Measurements from ENCODE around the gene SLC29A4. TPM values are rescaled to one million over a fixed set of nuclear protein-coding genes. Genes with fewer than 3 reads are reported as not detected.

Gene SLC29A4
- total RNA-seq, 2 experiments from 2014 or later, result 1.6 to 3.1 TPM

- no peaks in the 10 kb centered on the region for H3K27me3 Mint-ChIP-seq
- DNase-seq (no peak), ATAC-seq (ENCODE audit: low read depth) (no peak)
- no peaks in the 10 kb centered on the region for H3K9me3 Mint-ChIP-seq
- H3K27ac Mint-ChIP-seq, result no peak overlapping the region
- no peak overlapping the region for H3K4me3 Mint-ChIP-seq
- peaks cover 21% of the 10 kb centered on the region for H3K36me3 Mint-ChIP-seq
- POLR2A ChIA-PET, result no interaction called here
- H3K4me1 Mint-ChIP-seq, result peaks cover 4% of the 10 kb centered on the region
Observed at GRCh38 chr7:5350600-5351385, 68.0 kb downstream of the SLC29A4 start.

- H3K27me3 Mint-ChIP-seq, result no peaks in the 10 kb centered on the region
- H3K4me1 Mint-ChIP-seq, result peaks cover 4% of the 10 kb centered on the region
- H3K4me3 Mint-ChIP-seq, result no peak overlapping the region
- H3K36me3 Mint-ChIP-seq, result peaks cover 20% of the 10 kb centered on the region
- POLR2A ChIA-PET, result no interaction called here
- DNase-seq, result no peak
- no peak overlapping the region for H3K27ac Mint-ChIP-seq
- H3K9me3 Mint-ChIP-seq, result no peaks in the 10 kb centered on the region
- ATAC-seq (ENCODE audit: low read depth), result no peak
Observed at GRCh38 chr7:5351507-5352265, 68.9 kb downstream of the SLC29A4 start.

GRCh38 chr7:5352440-5353010 is 69.8 kb downstream of the SLC29A4 start:
- H3K4me1 Mint-ChIP-seq, result peaks cover 4% of the 10 kb centered on the region
- POLR2A ChIA-PET, result no interaction called here

GRCh38 chr7:5354460-5355232 is 71.9 kb downstream of the SLC29A4 start:
- H3K4me3 Mint-ChIP-seq, result no peak overlapping the region
- H3K9me3 Mint-ChIP-seq, result no peaks in the 10 kb centered on the region
- peak overlapping the region; percentile 0 for H3K27ac Mint-ChIP-seq
- no peak for DNase-seq
- ATAC-seq (ENCODE audit: low read depth), result no peak
- H3K36me3 Mint-ChIP-seq, result peaks cover 24% of the 10 kb centered on the region
- H3K4me1 Mint-ChIP-seq, result peaks cover 4% of the 10 kb centered on the region
- POLR2A ChIA-PET, result no interaction called here
- no peaks in the 10 kb centered on the region for H3K27me3 Mint-ChIP-seq

More at GRCh38 chr7:5352440-5353010, 69.8 kb downstream of the SLC29A4 start:
- H3K4me3 Mint-ChIP-seq, result no peak overlapping the region
- no peaks in the 10 kb centered on the region for H3K9me3 Mint-ChIP-seq
- no peak overlapping the region for H3K27ac Mint-ChIP-seq
- H3K36me3 Mint-ChIP-seq, result peaks cover 22% of the 10 kb centered on the region
- H3K27me3 Mint-ChIP-seq, result no peaks in the 10 kb centered on the region
- ATAC-seq (ENCODE audit: low read depth) (no peak), DNase-seq (no peak)

Other genes with a start within 250 kb of the SLC29A4 start
- 10 to 100 TPM; 17.0 to 17.3 TPM for gene RBAK, start 237.1 kb upstream of the SLC29A4 start, total RNA-seq
- 10 to 100 TPM; 59.8 to 59.9 TPM for gene WIPI2, start 92.7 kb upstream of the SLC29A4 start, total RNA-seq
- 10 to 100 TPM; 51.9 to 57.2 TPM for gene TNRC18, start 140.9 kb downstream of the SLC29A4 start, total RNA-seq
- gene FBXL18, start 230.9 kb downstream of the SLC29A4 start, total RNA-seq, result 10 to 100 TPM; 11.4 to 12.0 TPM
- 1,000 to 10,000 TPM; 8,205 to 8,750 TPM for gene ACTB, start 247.7 kb downstream of the SLC29A4 start, total RNA-seq